Left lung (tissue), 10 donors: ENCODE measurements around the gene PTPRN2. TPM values are rescaled to one million over a fixed set of nuclear protein-coding genes. Genes with fewer than 3 reads are reported as not detected.
A peak's percentile ranks its signal among the peaks of the same experiment; 100 is the strongest.

Experiments
- ATAC-seq: fragments of 200-7000 bp; cut with Tn5 transposase; one replicate; pipeline ENCODE4 v1.9.1; 2020; ENCODE audit warnings: moderate library complexity
- DNase-seq, 4 donors: peaks; one replicate each; pipeline ENCODE4 v3.0.0-alpha.2; 2013 to 2020
- H3K27ac ChIP-seq, 2 donors: fragments of 200-600 bp; sonication (generic) in 1 of 2; one replicate each; pipeline versions ENCODE4 v1.5.0 to v1.8.0; 2020 to 2021
- H3K27me3 ChIP-seq, 2 donors: fragments of 200-600 bp; sonication (generic) in 1 of 2; one replicate each; pipeline versions ENCODE4 v1.5.0 to v1.8.0; 2020 to 2021
- H3K36me3 ChIP-seq, 2 donors: fragments of 200-600 bp; sonication (generic) in 1 of 2; one replicate each; pipeline versions ENCODE4 v1.5.0 to v1.8.0; 2020 to 2021
- H3K4me1 ChIP-seq, 2 donors: fragments of 200-600 bp; one replicate each; pipeline ENCODE4 v1.8.0; 2021
- H3K4me3 ChIP-seq, 2 donors: fragments of 200-600 bp; sonication (generic) in 1 of 2; one replicate each; pipeline versions ENCODE4 v1.5.0 to v1.8.0; 2020 to 2021; ENCODE audit warnings: mild to moderate bottlenecking in 1 of 2
- H3K9me3 ChIP-seq, 2 donors: fragments of 200-600 bp; sonication (generic) in 1 of 2; one replicate each; pipeline versions ENCODE4 v1.5.0 to v1.8.0; 2020 to 2021
- CTCF ChIP-seq, 2 donors: fragments of 200-600 bp; sonication (generic) in 1 of 2; IDR thresholded peaks; one replicate each; pipeline versions ENCODE4 v1.5.0 to v1.8.0; 2021; ENCODE audit warnings: antibody characterized with exemption in 2 of 2
- intact Hi-C, 2 donors: fragments of 100-400 bp; cut with DNase I; formaldehyde crosslinking; loops; one replicate each; pipeline versions ENCODE4 v1.11.2 to v1.14.2; 2022
- polyA plus RNA-seq, 6 donors: library from polyadenylated mRNA; unstranded; fragments of 120-200 nt; gene quantifications; one replicate each; pipeline ENCODE4 v1.2.1, GENCODE V29; 2013; ENCODE audit not compliant: insufficient read length in 6 of 6
- total RNA-seq, 2 donors: library from RNA; stranded (reverse); fragmentation: NEBNext Ultra II Directional; extraction: Animal tissue kit (Norgen Biotek cat#: 25700); gene quantifications; one replicate each; pipeline ENCODE4 v1.2.1, GENCODE V29; 2021
- donor health status: DM: no; HTN: yes; CAD: no.
- donor health status: DM: no; HTN: no; CAD: no.

Gene PTPRN2
- total and polyA plus RNA-seq, 8 donors = 4.0 to 7.8 (median 6.8) TPM

- Histone ChIP-seq H3K4me1 (no peaks in the 10 kb centered on the region), H3K27me3 (no peaks in the 10 kb centered on the region), H3K9me3 (peaks cover 0 to 3% of the 10 kb centered on the region in 2 donors), H3K4me3 (no peak overlapping the region), H3K27ac (no peak overlapping the region), H3K36me3 (no peaks in the 10 kb centered on the region)
- no peak for TF ChIP-seq CTCF (IDR thresholded peaks at IDR 0.05)
- intact Hi-C loops = no loop called here
- DNase-seq = peak in 1 of 4 donors; percentile 51
- no peak for ATAC-seq
Measured at GRCh38 chr7:157806711-157807110, 780.9 kb downstream of the PTPRN2 start.

- ATAC-seq (no peak), DNase-seq (peak in 1 of 4 donors; percentile 57)
- Histone ChIP-seq H3K27me3 (no peaks in the 10 kb centered on the region), H3K4me3 (no peak overlapping the region), H3K4me1 (no peaks in the 10 kb centered on the region), H3K9me3 (peaks cover 0 to 3% of the 10 kb centered on the region in 2 donors), H3K36me3 (no peaks in the 10 kb centered on the region), H3K27ac (no peak overlapping the region)
- intact Hi-C loops = no loop called here
- TF ChIP-seq CTCF (IDR thresholded peaks at IDR 0.05) = no peak
Measured at GRCh38 chr7:157805713-157806112, 781.9 kb downstream of the PTPRN2 start.

- H3K9me3 ChIP-seq = peaks cover 0 to 2% of the 10 kb centered on the region in 2 donors
- intact Hi-C loops = no loop called here
- H3K27ac ChIP-seq = no peak overlapping the region
- H3K4me1 ChIP-seq = no peaks in the 10 kb centered on the region
- ATAC-seq (no peak), DNase-seq (no peak)
- no peak overlapping the region for H3K4me3 ChIP-seq
- TF ChIP-seq CTCF (IDR thresholded peaks at IDR 0.05) = no peak
- H3K27me3 ChIP-seq = no peaks in the 10 kb centered on the region
- H3K36me3 ChIP-seq = no peaks in the 10 kb centered on the region
Measured at GRCh38 chr7:157803906-157804305, 783.7 kb downstream of the PTPRN2 start.

GRCh38 chr7:157801971-157802675 lies 785.5 kb downstream of the PTPRN2 start:
- Histone ChIP-seq H3K4me3 (no peak overlapping the region), H3K27me3 (no peaks in the 10 kb centered on the region), H3K27ac (no peak overlapping the region), H3K36me3 (no peaks in the 10 kb centered on the region), H3K4me1 (no peaks in the 10 kb centered on the region), H3K9me3 (no peaks in the 10 kb centered on the region)
- peak in 1 of 4 donors; percentile 72 for DNase-seq
- TF ChIP-seq CTCF (IDR thresholded peaks at IDR 0.05) = no peak
- intact Hi-C loops = no loop called here
- ATAC-seq = no peak

- H3K4me3 ChIP-seq = no peak overlapping the region
- H3K4me1 ChIP-seq = no peaks in the 10 kb centered on the region
- DNase-seq = no peak
- no peak for TF ChIP-seq CTCF (IDR thresholded peaks at IDR 0.05)
- no peak overlapping the region for H3K27ac ChIP-seq
- intact Hi-C loops = no loop called here
- H3K36me3 ChIP-seq = no peaks in the 10 kb centered on the region
- no peaks in the 10 kb centered on the region for H3K27me3 ChIP-seq
- H3K9me3 ChIP-seq = no peaks in the 10 kb centered on the region
- ATAC-seq = no peak
Measured at GRCh38 chr7:157801113-157801512, 786.5 kb downstream of the PTPRN2 start.
